HepG2 (cell line): ENCODE results near the gene FITM2. TPM values are rescaled to one million over a fixed set of nuclear protein-coding genes. Genes with fewer than 3 reads are reported as not detected.

Experiments
- ATF2 ChIP-seq: sonication (generic); formaldehyde crosslinking; IDR thresholded peaks from 2 replicates; pipeline ENCODE4 v1.4.0; 2020; ENCODE audit warnings: missing genetic modification reagents
- CENPT ChIP-seq: sonication (generic); formaldehyde crosslinking; IDR thresholded peaks from 2 replicates; pipeline ENCODE4 v1.8.0; 2022; ENCODE audit warnings: low read depth, mild to moderate bottlenecking, moderate library complexity, missing genetic modification reagents
- GMEB1 ChIP-seq: sonication (generic); formaldehyde crosslinking; IDR thresholded peaks from 2 replicates; pipeline ENCODE4 v1.5.1; 2020; ENCODE audit warnings: missing genetic modification reagents, mild to moderate bottlenecking, borderline replicate concordance
- HINFP ChIP-seq: sonication (generic); formaldehyde crosslinking; IDR thresholded peaks from 2 replicates; pipeline ENCODE4 v1.4.0; 2020; ENCODE audit warnings: low read depth, mild to moderate bottlenecking, missing genetic modification reagents
- IRX3 ChIP-seq: sonication (generic); formaldehyde crosslinking; IDR thresholded peaks from 2 replicates; pipeline ENCODE4 v1.8.1; 2023; ENCODE audit warnings: mild to moderate bottlenecking, low read depth, missing genetic modification reagents, borderline replicate concordance
- PATZ1 ChIP-seq: sonication (generic); formaldehyde crosslinking; IDR thresholded peaks from 2 replicates; pipeline ENCODE4 v1.4.0; 2020; ENCODE audit warnings: missing genetic modification reagents
- POLR2AphosphoS2 ChIP-seq: IDR thresholded peaks from 2 replicates; pipeline ENCODE4 v1.6.1; 2011; ENCODE audit warnings: low read depth, low read length, improper control_type of control experiment
- RBM39 ChIP-seq: fragments of 200-400 bp; formaldehyde crosslinking; IDR thresholded peaks from one replicate; pipeline ENCODE4 v1.6.1; 2018; ENCODE audit warnings: antibody characterized with exemption, mild to moderate bottlenecking, low read depth, low read length; ENCODE audit not compliant: poor library complexity, severe bottlenecking
- SMARCC2 ChIP-seq: fragments of 450-650 bp; IDR thresholded peaks from 2 replicates; pipeline ENCODE4 v1.6.1; 2017; ENCODE audit warnings: antibody characterized with exemption, mild to moderate bottlenecking
- SYNCRIP ChIP-seq: fragments of 200-400 bp; formaldehyde crosslinking; IDR thresholded peaks from 2 replicates; pipeline ENCODE4 v1.6.1; 2018; ENCODE audit warnings: mild to moderate bottlenecking, low read depth, low read length; ENCODE audit not compliant: insufficient read depth
- TBL1XR1 ChIP-seq: fragments of 150-350 bp; IDR thresholded peaks from 2 replicates; pipeline ENCODE4 v1.6.1; 2014; ENCODE audit warnings: borderline replicate concordance, low read length; ENCODE audit not compliant: partially characterized antibody
- TCF7L2 ChIP-seq: IDR thresholded peaks from 2 replicates; pipeline ENCODE4 v1.6.1; 2011; ENCODE audit warnings: mild to moderate bottlenecking, low read depth, low read length, moderate library complexity
- XBP1 ChIP-seq: sonication (generic); formaldehyde crosslinking; IDR thresholded peaks from 2 replicates; pipeline ENCODE4 v1.5.0; 2020; ENCODE audit warnings: missing genetic modification reagents
- XRCC5 ChIP-seq: fragments of 200-400 bp; formaldehyde crosslinking; optimal IDR thresholded peaks from 2 replicates; pipeline ENCODE3; 2017; ENCODE audit warnings: mild to moderate bottlenecking, low read length
- ZBTB21 ChIP-seq: sonication (generic); formaldehyde crosslinking; IDR thresholded peaks from 2 replicates; pipeline ENCODE4 v1.4.0; 2020; ENCODE audit warnings: missing genetic modification reagents
- ZBTB43 ChIP-seq: sonication (generic); formaldehyde crosslinking; conservative IDR thresholded peaks from 2 replicates; pipeline ENCODE4 v1.4.0; 2020; ENCODE audit warnings: missing genetic modification reagents
- ZNF20 ChIP-seq: sonication (generic); formaldehyde crosslinking; IDR thresholded peaks from 2 replicates; pipeline ENCODE4 v1.4.0; 2020; ENCODE audit warnings: mild to moderate bottlenecking, moderate library complexity, missing genetic modification reagents
- ZNF326 ChIP-seq: sonication (generic); formaldehyde crosslinking; IDR thresholded peaks from 2 replicates; pipeline ENCODE4 v1.4.0; 2020; ENCODE audit warnings: missing genetic modification reagents, borderline replicate concordance
- ZNF350 ChIP-seq: sonication (generic); formaldehyde crosslinking; IDR thresholded peaks from 2 replicates; pipeline ENCODE4 v1.4.0; 2020; ENCODE audit warnings: mild to moderate bottlenecking, low read depth, missing genetic modification reagents, borderline replicate concordance
- polyA plus RNA-seq, 8 experiments: library from polyadenylated mRNA; depleted of rRNA in 3 of 8; stranded (reverse) in 7 of 8; unstranded in 1 of 8; fragments of >200 nt; fragmentation: Illumina TruSeq in 4 of 8; extraction: Trizol in 4 of 8; gene quantifications; 2 replicates each; pipeline versions ENCODE4 v1.2.1 to v1.2.3, GENCODE V29; 2011 to 2016; ENCODE audit warnings: low read depth in 4 of 8, missing spikeins in 1 of 8, mixed read lengths in 1 of 8; ENCODE audit not compliant: insufficient read depth in 1 of 8
- total RNA-seq, 5 experiments: library from RNA; depleted of rRNA; stranded (reverse); fragments of >200 nt; fragmentation: Illumina TruSeq; extraction: Trizol; gene quantifications; 2 replicates each; pipeline ENCODE4 v1.2.3, GENCODE V29; 2016; ENCODE audit warnings: low read depth in 1 of 5

Gene FITM2
- total and polyA plus RNA-seq, 2 of the 13 experiments (the other 11 are each of a cell fraction or from before 2014, with no cell fraction given), result 9.6 to 24.5 TPM

GRCh38 chr20:44355498-44356352 is 44.7 kb upstream of the FITM2 start, which contains the start of gene HNF4A (continued):
- TF ChIP-seq PATZ1 (peak; percentile 67), POLR2AphosphoS2 (no peak; the same call in 1 of the 2 replicates), RBM39 (peak; percentile 98), ZNF350 (peak; percentile 96), GMEB1 (CRISPR knock-in tag) (peak; percentile 73), XRCC5 (peak; percentile 70), SMARCC2 (no peak), ATF2 (CRISPR knock-in tag) (peak; percentile 77), ZBTB43 (CRISPR knock-in tag) (peak; percentile 73; the same call in 1 of the 2 replicates), HINFP (peak; percentile 40), SYNCRIP (no peak), ZNF326 (CRISPR knock-in tag) (no peak), IRX3 (CRISPR knock-in tag) (no peak), TBL1XR1 (no peak), TCF7L2 (no peak), ZNF20 (peak; percentile 89), CENPT (CRISPR knock-in tag) (peak; percentile 76; the same call in 1 of the 2 replicates), ZBTB21 (peak; percentile 43), XBP1 (CRISPR knock-in tag) (peak; percentile 62; the same call in 1 of the 2 replicates)
